H1 (cell line): Measurements from ENCODE around the gene SELENOO. TPM values are rescaled to one million over a fixed set of nuclear protein-coding genes. Genes with fewer than 3 reads are reported as not detected.

ENCODE experiments used
- CTCF ChIP-seq, 3 experiments: IDR thresholded peaks; 1 replicate in 2 of 3; 2 replicates in 1 of 3; pipeline versions ENCODE4 v1.5.1 to v1.6.1; 2011; ENCODE audit warnings: low read length in 3 of 3, mild to moderate bottlenecking in 3 of 3, inconsistent platforms in 2 of 3, low read depth in 1 of 3, moderate library complexity in 1 of 3; ENCODE audit not compliant: insufficient read depth in 1 of 3; ENCODE audit errors: control extremely low read depth in 1 of 3
- HDAC6 ChIP-seq: IDR thresholded peaks from one replicate; pipeline ENCODE4 v1.7.1; 2012; ENCODE audit warnings: low read depth, mild to moderate bottlenecking, inconsistent platforms, low read length, moderate library complexity
- PHF8 ChIP-seq: fragments of 200-600 bp; sonication (generic); conservative IDR thresholded peaks from 2 replicates; pipeline ENCODE4 v1.7.1; 2012; ENCODE audit warnings: low read depth, mild to moderate bottlenecking, inconsistent platforms, low read length, moderate library complexity
- ZNF274 ChIP-seq: IDR thresholded peaks from 2 replicates; pipeline ENCODE4 v1.7.0; 2012; ENCODE audit warnings: low read length, borderline replicate concordance; ENCODE audit errors: extremely low read depth
- polyA plus RNA-seq, 7 experiments: library from polyadenylated mRNA; depleted of rRNA in 3 of 7; stranded (reverse) in 5 of 7; unstranded in 2 of 7; fragments of >200 nt in 5 of 7; fragments of 200-250 nt in 2 of 7; gene quantifications; 1 replicate in 5 of 7; 2 replicates in 1 of 7; 4 replicates in 1 of 7; pipeline versions ENCODE4 v1.2.1 to v1.2.3, GENCODE V29; 2011 to 2013; ENCODE audit warnings: missing spikeins in 2 of 7, mixed read lengths in 2 of 7
- total RNA-seq: library from RNA; stranded (reverse); fragmentation: NEBNext Ultra II Directional; extraction: Animal tissue kit (Norgen Biotek cat#: 25700); gene quantifications from 2 replicates; pipeline ENCODE4 v1.2.1, GENCODE V29; 2021

The SELENOO gene
- total and polyA plus RNA-seq, 2 of the 8 experiments (the other 6 are each of a cell fraction or from before 2014, with no cell fraction given) = 18.6 to 25.1 TPM

- TF ChIP-seq PHF8 (no peak), HDAC6 (no peak), ZNF274 (no peak), CTCF (IDR thresholded peaks at IDR 0.05; ENCODE audit: control extremely low read depth in 1 of 3, insufficient read depth in 1 of 3, low read depth in 1 of 3, low read length in 3 of 3) (no peak)
- TF ChIP-seq, all 59 proteins: peak for 0
Observed at GRCh38 chr22:50224071-50224470, 23.3 kb downstream of the SELENOO start (continued).
